ENCODE measurements around the gene RNF180. TPM values are rescaled to one million over a fixed set of nuclear protein-coding genes. Genes with fewer than 3 reads are reported as not detected.

RNF180 gene
- total and polyA plus RNA-seq, 10 of the 15 experiments (the other 5 are each of a cell fraction or from before 2014, with no cell fraction given), result 0.16 to 1.2 (median 0.73) TPM

DNA sequence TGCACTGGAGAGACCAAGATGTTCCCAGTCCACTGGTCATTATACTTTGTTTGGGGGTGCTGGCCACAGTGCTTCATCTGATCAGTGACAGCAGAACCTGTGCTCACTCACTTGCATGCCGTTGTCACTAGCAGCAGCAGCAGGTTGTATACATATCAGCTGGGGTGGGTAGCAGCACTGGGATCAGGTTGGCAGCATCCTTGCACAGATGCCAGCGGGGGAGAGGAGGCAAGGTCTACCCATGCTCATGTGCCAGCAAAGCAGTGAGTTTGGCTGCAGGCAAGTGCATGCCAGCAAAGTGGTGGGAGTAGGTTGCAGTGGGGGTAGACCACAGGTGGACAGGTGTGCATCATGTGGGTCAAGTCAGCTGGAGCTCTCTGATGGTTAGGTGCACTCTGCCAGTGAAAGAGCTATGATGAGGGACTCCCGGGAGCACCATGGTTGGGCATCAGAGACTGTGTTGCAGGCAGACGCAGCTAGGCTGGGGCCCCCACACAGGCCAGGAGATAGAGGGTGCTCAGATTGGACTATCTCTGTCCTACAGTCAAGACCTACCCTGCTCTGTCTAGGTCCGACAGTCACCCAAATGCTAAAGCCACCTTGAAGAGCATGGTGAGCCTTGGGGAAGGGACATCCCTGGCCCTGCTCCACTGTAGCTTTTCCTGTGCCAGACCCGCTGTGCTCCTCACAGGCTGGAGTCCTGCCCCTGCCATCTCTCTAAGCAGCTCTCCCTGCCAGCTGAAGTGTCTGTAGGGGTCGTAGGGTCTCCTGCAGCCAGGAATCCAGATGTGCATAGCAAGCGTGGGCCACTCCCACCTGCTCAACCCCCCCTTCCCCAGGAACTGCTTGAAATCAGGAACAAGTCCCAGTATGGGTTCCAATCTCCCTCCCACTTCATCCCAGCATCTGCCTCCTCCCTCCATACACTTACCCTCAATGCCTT lies 119.8 kb downstream of the RNF180 start:
- H3K36me3 ChIP-seq (ENCODE audit: control insufficient read depth in 2 of 2, insufficient read depth in 2 of 2, low read length in 1 of 2), result no peaks in the 10 kb centered on the region
- H4K20me1 ChIP-seq (ENCODE audit: control insufficient read depth, insufficient read depth), result no peaks in the 10 kb centered on the region
- ChIA-PET SMC1A (ENCODE audit: uncharacterized antibody, unreplicated experiment) (no interaction called here), CTCF (interaction anchor here (0.6 kb wide), 1 partner anchor 45 kb away, joined by 3 read pairs; no protein-coding TSS in a partner anchor), POLR2A (no interaction called here), RAD21 (ENCODE audit: unreplicated experiment) (interaction anchor here (0.7 kb wide), 1 partner anchor 328 kb away, joined by 3 read pairs; no protein-coding TSS in a partner anchor)
- no peak for DNase-seq (ENCODE audit: low read depth, low spot score)
- in situ Hi-C loops (cut with MboI), result no loop called here
- H2AFZ ChIP-seq (ENCODE audit: control insufficient read depth, low read depth, low read length), result no peak overlapping the region
- no peaks in the 10 kb centered on the region for H3K27me3 ChIP-seq (replicated peaks in 1 of 2; ENCODE audit: control insufficient read depth in 2 of 2, insufficient read depth in 2 of 2, low read length in 1 of 2)
- H3K4me1 ChIP-seq (ENCODE audit: control insufficient read depth, insufficient read depth, low read length), result no peaks in the 10 kb centered on the region
- no peak for FAIRE-seq
- no peaks in the 10 kb centered on the region for H3K9me3 ChIP-seq (replicated peaks; ENCODE audit: control insufficient read depth, insufficient read depth, low read length)
- H3K79me2 ChIP-seq (ENCODE audit: control insufficient read depth, insufficient read depth, low read length), result no peaks in the 10 kb centered on the region
- no peak overlapping the region for H3K4me3 ChIP-seq
- no peak overlapping the region for H3K27ac ChIP-seq (ENCODE audit: control insufficient read depth, insufficient read depth)
- no peak overlapping the region for H3K4me2 ChIP-seq (ENCODE audit: control insufficient read depth, insufficient read depth)
- no peak; the same call in 2 of the 3 replicates for ATAC-seq
- intact Hi-C loops (cut with micrococcal nuclease; ENCODE audit: unreplicated experiment), result no loop called here
- WGBS (ENCODE audit: insufficient coverage, insufficient replicate concordance, low lambda C conversion rate, missing lambda C conversion rate), result 15% methylated on average over 8 of the region's 8 CpGs
- no peak overlapping the region for H3K9ac ChIP-seq (ENCODE audit: control insufficient read depth, insufficient read depth, low read length)
- TF ChIP-seq ZNF217 (IDR thresholded peaks at IDR 0.05) (no peak), NFYB (IDR thresholded peaks at IDR 0.05; ENCODE audit: insufficient read depth, low read depth, low read length) (no peak), RB1 (IDR thresholded peaks at IDR 0.05; ENCODE audit: borderline replicate concordance) (no peak), TAF1 (IDR thresholded peaks at IDR 0.05; ENCODE audit: borderline replicate concordance, low read depth, low read length) (no peak), TCF12 (IDR thresholded peaks at IDR 0.05; ENCODE audit: low read depth, low read length) (no peak), ZSCAN29 (IDR thresholded peaks at IDR 0.05) (no peak), BRCA1 (IDR thresholded peaks at IDR 0.05; ENCODE audit: low read depth, low read length) (no peak), IKZF1 (conservative IDR thresholded peaks at IDR 0.05) (no peak), NFXL1 (IDR thresholded peaks at IDR 0.05; ENCODE audit: borderline replicate concordance) (no peak), TCF7 (IDR thresholded peaks at IDR 0.05; ENCODE audit: borderline replicate concordance) (no peak), BCL11A (IDR thresholded peaks at IDR 0.05; ENCODE audit: low read depth, low read length) (no peak), MEF2B (IDR thresholded peaks at IDR 0.05; ENCODE audit: partially characterized antibody, poor library complexity, severe bottlenecking) (no peak), CHD1 (IDR thresholded peaks at IDR 0.05; ENCODE audit: low read depth, low read length) (no peak)
- TF ChIP-seq, protein P1, sequence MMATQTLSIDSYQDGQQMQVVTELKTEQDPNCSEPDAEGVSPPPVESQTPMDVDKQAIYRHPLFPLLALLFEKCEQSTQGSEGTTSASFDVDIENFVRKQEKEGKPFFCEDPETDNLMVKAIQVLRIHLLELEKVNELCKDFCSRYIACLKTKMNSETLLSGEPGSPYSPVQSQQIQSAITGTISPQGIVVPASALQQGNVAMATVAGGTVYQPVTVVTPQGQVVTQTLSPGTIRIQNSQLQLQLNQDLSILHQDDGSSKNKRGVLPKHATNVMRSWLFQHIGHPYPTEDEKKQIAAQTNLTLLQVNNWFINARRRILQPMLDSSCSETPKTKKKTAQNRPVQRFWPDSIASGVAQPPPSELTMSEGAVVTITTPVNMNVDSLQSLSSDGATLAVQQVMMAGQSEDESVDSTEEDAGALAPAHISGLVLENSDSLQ (IDR thresholded peaks at IDR 0.05), result no peak
- TF ChIP-seq, protein P2, sequence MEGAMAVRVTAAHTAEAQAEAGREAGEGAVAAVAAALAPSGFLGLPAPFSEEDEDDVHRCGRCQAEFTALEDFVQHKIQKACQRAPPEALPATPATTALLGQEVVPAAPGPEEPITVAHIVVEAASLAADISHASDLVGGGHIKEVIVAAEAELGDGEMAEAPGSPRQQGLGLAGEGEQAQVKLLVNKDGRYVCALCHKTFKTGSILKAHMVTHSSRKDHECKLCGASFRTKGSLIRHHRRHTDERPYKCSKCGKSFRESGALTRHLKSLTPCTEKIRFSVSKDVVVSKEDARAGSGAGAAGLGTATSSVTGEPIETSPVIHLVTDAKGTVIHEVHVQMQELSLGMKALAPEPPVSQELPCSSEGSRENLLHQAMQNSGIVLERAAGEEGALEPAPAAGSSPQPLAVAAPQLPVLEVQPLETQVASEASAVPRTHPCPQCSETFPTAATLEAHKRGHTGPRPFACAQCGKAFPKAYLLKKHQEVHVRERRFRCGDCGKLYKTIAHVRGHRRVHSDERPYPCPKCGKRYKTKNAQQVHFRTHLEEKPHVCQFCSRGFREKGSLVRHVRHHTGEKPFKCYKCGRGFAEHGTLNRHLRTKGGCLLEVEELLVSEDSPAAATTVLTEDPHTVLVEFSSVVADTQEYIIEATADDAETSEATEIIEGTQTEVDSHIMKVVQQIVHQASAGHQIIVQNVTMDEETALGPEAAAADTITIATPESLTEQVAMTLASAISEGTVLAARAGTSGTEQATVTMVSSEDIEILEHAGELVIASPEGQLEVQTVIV (IDR thresholded peaks at IDR 0.05; ENCODE audit: borderline replicate concordance, partially characterized antibody), result no peak
- no TSS peak for BruUV-seq (replicated peaks)
